KBM-7 (cell line): ENCODE results near the gene TBC1D22B.

Source experiments
- DNase-seq: peaks from one replicate; pipeline ENCODE4 v3.0.0-alpha.2; 2015
- in situ Hi-C: fragments of 300-500 bp; cut with MboI; formaldehyde crosslinking; loops from 2 replicates; pipeline ENCODE4 v1.14.3; 2020; ENCODE audit warnings: low sequenced_read_pairs, low pct_unique_long_range_greater_than_20kb, mixed read lengths

Gene TBC1D22B

DNA sequence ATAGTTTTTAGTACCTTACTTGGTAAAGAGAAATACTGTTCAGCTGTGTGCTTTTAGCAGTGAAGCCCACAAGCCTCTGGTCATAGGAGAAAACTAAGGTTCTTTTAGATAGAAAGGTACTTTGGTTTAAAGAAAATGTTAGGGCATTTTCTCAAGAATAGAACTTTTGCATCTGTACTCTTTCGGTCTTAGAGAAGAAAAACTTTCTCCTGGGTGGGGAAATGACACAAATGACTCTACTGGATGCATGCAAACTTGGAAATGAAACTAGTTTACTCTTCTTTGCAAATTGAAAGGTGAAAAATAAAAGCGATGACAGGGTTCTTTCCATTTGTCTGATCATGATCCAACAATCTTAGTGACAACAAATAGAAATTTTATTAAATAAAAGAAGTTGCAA, 2.5 kb downstream of the TBC1D22B start:
- no peak for DNase-seq
- in situ Hi-C loops, result no loop called here

- in situ Hi-C loops, result no loop called here
- DNase-seq, result no peak
These were observed 2.9 kb downstream of the TBC1D22B start for GRCh38 chr6:37260444-37260843.

DNA sequence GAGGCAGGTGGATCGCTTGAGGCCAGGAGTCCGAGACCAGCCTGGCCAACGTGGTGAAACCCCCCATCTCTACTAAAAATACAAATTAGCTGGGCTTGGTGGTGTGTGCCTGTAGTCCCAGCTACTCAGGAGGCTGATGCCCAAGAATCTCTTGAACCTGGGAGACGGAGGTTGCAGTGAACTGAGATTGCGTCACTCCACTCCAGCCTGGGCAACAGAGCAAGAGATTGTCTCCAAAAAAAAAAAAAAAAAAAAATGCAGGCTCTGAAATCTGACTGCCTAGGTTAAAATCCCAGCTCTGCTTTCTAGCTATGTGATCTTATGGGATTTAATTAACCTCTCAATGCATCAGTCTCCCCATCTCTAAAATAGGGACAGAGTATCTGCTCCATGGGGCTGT, 3.6 kb downstream of the TBC1D22B start:
- in situ Hi-C loops, result no loop called here
- DNase-seq, result no peak

DNA sequence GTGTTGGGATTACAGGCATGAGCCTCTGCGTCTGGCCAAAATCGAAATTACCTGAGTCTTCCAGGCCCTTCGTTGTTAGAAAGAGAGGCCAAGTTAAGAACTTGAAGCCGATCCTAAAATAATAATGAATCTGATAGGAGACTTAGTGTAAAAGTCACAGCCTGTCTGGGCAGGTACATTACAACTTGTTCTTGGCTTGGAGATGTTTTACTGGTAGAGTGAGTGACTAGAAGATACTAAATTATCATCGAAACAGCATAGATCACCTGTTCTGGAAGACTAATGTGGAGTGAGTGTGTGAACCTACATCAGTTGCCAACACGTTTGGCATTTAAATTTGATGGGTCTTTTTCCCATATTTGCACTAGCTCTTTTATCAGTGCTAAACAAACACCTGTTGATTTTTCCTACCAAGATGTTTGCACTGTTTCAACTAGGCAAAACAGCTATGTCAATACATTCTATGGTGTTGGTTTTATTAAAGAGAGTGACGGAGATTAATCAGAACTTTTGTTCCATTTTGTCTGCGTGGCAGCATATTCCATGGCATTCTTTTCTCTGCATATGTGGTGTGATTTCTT, 5.0 kb downstream of the TBC1D22B start:
- in situ Hi-C loops, result no loop called here
- no peak for DNase-seq

DNA sequence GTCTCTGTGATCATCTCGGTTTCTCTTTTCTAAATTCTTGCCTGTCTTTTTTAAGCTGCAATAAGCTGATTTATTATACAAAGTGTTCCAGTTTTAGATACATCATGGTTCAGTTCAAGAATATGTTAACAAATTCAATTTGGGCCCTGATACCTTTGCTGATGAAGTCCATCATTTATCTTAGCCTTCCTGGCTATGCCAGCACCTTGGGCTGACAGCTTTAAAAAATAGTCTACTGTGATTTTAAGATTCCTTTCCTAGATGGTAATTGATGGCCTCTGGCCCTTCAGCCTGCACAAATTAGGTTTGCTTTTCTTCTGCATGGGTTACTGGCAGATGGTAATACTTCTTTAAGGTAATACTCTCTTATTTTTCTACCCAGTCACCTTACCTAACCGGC, 7.4 kb downstream of the TBC1D22B start:
- in situ Hi-C loops, result no loop called here
- no peak for DNase-seq

- in situ Hi-C loops, result no loop called here
These were observed 8.3 kb downstream of the TBC1D22B start for GRCh38 chr6:37265860-37266259.

DNA sequence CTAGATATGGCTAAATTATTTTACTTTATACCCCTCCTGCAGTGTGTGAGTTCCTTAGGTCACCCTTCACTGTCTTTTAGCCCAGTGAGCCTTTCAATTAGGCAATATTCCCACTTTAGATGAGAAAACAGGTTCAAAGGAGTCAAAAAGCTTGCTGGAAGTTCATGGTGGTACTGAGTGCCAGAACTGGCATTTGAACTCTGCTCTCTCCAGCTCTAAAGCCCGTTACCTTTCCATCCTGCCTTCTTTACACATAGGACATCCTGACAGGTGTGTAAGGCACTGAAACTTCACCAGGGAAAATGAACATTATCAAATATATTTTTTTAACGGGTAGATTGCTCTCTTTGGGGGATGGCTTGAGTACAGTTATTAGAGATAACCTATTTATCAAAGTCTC, 11.5 kb downstream of the TBC1D22B start:
- in situ Hi-C loops, result no loop called here
- no peak for DNase-seq

More at GRCh38 chr6:37265860-37266259, 8.3 kb downstream of the TBC1D22B start:
- no peak for DNase-seq

DNA sequence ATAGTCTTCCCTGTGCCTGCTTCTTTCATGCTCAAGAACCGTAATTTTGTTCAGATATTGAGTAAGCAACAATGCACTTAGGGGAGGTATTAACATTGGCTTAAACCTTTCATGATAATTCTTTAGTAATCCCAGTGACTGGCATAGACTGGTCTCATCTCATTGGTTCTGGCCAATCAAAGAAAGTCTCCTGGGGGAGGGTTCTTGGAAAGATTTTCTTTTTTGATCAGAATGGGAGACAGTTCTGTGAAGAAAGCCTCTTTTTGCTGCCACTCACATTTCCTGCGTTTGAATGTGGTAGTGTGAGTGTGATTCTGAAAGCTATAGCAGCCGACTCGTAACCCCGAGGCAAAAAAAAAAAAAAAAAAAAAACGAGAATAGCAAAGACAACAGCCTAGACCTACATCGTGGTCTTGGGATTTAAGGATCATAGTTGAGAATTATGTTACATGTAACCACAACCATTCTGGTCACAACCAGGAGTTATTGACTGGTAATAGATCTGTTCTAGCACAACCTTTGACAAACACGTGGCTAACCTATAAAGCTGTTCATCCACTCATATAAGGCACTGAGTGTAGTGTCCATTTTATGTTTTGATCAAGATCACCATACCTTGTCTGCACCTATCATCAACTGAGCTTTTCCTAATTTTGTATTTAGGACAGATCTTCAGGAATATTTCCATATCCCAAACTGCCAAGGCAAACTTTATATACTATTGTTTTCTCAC, 15.4 kb downstream of the TBC1D22B start:
- DNase-seq, result no peak
- in situ Hi-C loops, result no loop called here

- in situ Hi-C loops, result no loop called here
These were observed 16.1 kb downstream of the TBC1D22B start for GRCh38 chr6:37273690-37274089.

GRCh38 chr6:37275350-37275749, 17.8 kb downstream of the TBC1D22B start:
- in situ Hi-C loops, result no loop called here
- DNase-seq, result no peak

More at GRCh38 chr6:37273690-37274089, 16.1 kb downstream of the TBC1D22B start:
- DNase-seq, result no peak

DNA sequence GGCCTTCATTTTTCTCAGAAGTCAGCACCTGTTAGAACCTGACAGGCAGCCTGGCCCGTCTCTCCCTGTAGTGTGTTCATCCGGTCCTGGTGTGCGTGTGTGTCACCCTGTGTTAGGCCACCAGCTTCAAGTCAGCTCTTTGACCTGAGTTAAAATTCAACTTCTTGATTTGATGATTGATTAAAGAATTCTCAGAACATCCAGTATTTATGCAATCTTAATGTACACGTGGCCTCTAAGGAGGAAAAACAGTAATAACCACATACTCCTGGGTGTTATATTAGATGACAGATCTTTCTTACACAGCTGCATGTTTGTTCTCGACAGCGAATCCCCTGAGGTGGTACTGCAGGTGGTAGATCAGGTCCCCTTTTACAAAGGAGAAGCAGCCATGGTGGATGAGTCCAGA, 19.4 kb downstream of the TBC1D22B start:
- in situ Hi-C loops, result no loop called here
- no peak for DNase-seq

DNA sequence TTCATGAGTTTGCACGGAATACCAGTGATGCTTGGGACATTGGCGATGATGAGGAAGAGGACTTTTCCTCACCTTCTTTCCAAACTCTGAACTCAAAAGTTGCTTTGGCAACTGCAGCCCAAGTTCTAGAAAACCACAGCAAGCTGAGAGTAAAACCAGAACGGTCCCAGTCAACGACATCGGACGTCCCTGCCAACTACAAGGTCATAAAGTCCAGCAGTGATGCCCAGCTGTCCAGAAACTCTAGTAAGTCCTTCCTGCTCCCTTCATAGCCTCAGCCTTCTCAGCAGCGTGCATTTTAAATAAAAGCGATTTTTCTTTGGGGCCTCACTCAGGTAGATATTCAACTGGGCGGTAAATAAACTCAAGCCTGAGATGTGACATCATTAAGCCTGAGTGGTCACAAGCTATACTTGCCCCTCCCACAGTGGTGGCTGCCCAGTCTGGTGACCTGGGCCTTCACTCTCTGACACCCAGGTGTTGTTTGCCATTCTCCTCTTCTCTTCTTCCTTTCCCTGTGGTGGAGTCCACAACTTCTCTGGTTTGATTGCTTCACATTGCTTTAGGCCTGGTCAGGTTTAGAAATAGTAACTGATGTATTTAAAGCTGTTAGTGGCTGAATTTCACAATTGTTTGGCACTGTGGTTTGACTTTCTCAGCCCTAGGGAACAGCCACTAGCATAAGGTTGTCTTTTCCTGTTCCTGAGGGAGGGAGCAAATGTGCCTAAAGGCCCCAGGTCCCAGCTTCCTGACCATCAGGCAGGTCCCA, 22.0 kb downstream of the TBC1D22B start:
- in situ Hi-C loops, result no loop called here
- DNase-seq, result peak; percentile 45

DNA sequence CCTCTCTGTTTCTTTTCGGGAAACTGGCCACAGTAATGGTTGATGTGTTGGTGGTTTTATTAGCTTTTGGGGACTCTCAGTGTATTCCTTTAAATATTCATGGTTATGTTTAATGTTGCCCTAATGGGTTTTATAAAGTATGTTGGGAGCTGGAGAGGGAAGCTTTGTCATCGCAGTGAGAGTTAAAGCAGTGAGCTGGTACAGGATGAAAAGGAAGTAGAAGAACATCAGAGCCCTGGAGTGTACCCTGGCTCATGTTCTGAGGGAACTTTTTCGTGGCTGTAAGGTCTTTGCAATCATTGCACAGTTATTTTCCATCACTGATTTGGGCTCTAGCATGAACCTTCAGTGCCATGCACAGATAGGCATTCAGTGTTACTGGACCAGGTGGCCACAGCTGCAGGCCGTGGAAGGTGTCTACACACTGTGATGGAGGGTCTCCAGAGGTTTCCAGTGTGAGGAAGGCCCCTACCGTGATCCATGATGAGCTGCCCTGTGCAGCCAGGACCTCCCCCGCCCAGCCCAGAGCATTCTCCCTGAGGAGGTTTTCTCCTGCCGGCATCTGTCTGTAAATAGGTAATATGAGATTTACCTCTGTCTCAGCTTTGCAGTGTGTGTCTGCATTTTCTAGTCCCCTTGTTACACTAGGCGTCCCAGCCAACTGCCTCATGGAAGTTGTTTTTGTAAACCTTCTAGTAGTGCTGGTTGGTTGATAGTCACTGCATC, 22.8 kb downstream of the TBC1D22B start:
- no peak for DNase-seq
- in situ Hi-C loops, result no loop called here

DNA sequence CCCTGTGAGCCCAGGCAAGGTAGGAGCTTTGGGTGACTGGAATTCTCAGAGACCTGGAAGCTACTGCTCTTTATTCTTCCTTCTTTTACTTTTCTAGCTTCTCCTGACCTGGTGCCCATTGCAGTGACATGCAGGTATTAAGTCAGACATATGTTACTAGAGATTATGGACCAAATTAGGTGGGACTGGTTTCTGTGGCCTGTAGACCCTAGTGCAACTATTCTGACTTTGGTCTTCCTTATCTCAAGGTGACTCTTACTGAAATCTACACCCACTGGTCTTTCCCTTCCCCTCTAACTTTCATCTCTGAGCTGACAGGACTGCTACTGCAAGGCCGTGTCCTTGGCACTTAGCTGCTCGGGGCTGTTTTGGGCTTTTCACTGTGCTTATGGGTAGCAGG, 24.8 kb downstream of the TBC1D22B start:
- in situ Hi-C loops, result no loop called here
- no peak for DNase-seq

DNA sequence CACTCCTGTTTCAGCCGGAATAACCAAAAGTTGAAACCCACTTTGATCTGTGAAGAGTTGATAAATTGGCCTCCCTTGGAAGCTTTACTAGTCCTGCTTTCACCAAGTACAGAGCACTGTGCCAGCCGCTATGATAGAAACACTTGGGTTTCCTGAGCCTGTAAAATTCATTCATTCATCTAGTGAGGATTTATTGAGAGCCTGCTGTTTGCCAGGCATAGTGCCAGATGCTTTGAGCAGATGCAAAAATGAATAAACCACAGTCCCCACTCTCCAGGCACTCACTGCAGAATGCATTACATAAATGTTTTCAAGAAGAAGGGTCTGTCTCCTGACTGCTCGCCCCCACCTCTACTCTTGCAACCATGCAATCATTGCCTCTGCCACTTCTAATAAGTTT, 25.7 kb downstream of the TBC1D22B start:
- DNase-seq, result no peak
- in situ Hi-C loops, result no loop called here

- in situ Hi-C loops, result no loop called here
- no peak for DNase-seq
These were observed 26.1 kb downstream of the TBC1D22B start for GRCh38 chr6:37283671-37284151.

DNA sequence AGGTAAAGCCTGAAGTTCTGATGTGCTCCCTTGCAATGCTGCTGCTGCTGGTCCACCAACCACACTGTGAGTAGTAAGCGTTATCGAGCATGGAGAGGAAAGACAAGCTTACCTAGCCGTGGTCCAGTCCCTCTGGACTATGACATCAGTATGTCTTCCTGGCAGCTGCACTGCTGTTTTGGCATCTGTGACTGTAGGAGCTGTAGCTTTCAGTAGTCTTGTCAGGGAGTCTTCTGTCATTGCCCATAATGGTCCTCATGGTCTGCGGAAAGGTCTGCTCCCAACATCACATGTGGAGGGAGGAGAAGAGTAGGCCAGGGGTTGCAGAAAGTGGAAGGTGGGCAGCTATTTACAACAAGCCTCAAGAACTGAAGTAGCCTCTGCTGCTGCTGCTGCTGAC, 27.2 kb downstream of the TBC1D22B start:
- in situ Hi-C loops, result no loop called here
- no peak for DNase-seq

DNA sequence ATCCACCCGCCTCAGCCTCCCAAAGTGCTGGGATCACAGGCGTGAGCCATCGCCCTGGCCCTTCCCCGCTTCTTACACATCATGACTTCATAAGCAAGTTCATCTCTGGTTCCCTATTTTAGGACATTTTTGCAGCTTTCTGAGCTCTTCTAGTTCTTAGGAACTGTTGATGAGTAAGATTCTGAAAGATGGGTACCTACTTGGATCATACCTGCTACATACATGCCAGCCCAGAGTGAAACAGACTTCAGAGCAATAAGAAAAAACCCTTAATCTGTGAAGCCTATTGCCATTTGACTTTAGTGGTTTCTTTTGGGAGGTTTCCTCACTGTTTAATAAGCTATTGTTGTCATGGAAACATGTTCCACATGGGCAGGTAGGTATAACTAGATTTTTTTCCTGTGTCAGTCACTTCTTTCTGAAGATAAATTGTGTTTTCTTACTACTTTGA, 28.3 kb downstream of the TBC1D22B start:
- no peak for DNase-seq
- in situ Hi-C loops, result no loop called here

- DNase-seq, result no peak
- in situ Hi-C loops, result no loop called here
These were observed 30.1 kb downstream of the TBC1D22B start for GRCh38 chr6:37287519-37288157.
